PFSK-1 (cell line): ENCODE data around the gene MAMLD1.

Experiments used
- FOXP2 ChIP-seq: optimal IDR thresholded peaks from 2 replicates; pipeline ENCODE3; 2011; ENCODE audit warnings: borderline replicate concordance, control low read depth, inconsistent platforms; ENCODE audit not compliant: insufficient read depth; ENCODE audit errors: extremely low read length, extremely low read depth
- POLR2AphosphoS5 ChIP-seq: IDR thresholded peaks from 2 replicates; pipeline ENCODE4 v1.6.1; 2012; ENCODE audit warnings: low read depth, mild to moderate bottlenecking, control low read depth, low read length, moderate library complexity
- REST ChIP-seq, 2 experiments: IDR thresholded peaks; 2 replicates each; pipeline versions ENCODE4 v1.6.1 to v1.8.0; 2011 to 2012; ENCODE audit warnings: low read depth in 2 of 2, low read length in 2 of 2, control low read depth in 1 of 2, inconsistent platforms in 1 of 2, mild to moderate bottlenecking in 1 of 2, moderate library complexity in 1 of 2; ENCODE audit not compliant: insufficient read depth in 1 of 2
- SIN3A ChIP-seq: IDR thresholded peaks from 2 replicates; pipeline ENCODE4 v1.6.1; 2012; ENCODE audit warnings: mild to moderate bottlenecking, low read length, moderate library complexity, borderline replicate concordance; ENCODE audit not compliant: insufficient read depth
- TAF1 ChIP-seq: IDR thresholded peaks from 2 replicates; pipeline ENCODE4 v1.6.1; 2012; ENCODE audit warnings: low read length, control low read depth, borderline replicate concordance; ENCODE audit not compliant: insufficient read depth

MAMLD1 gene

GRCh38 chrX:150476164-150476699, 113.1 kb downstream of the MAMLD1 start:
- TF ChIP-seq REST (IDR thresholded peaks at IDR 0.05; ENCODE audit: insufficient read depth in 1 of 2, low read depth in 2 of 2, low read length in 2 of 2) (no peak), SIN3A (no peak)

GRCh38 chrX:150477371-150477770, 114.3 kb downstream of the MAMLD1 start:
- TF ChIP-seq SIN3A (no peak), POLR2AphosphoS5 (no peak), FOXP2 (no peak), REST (IDR thresholded peaks at IDR 0.05; ENCODE audit: insufficient read depth in 1 of 2, low read depth in 2 of 2, low read length in 2 of 2) (no peak), TAF1 (no peak)

- TF ChIP-seq SIN3A, result no peak
- no peak for TF ChIP-seq REST (IDR thresholded peaks at IDR 0.05; ENCODE audit: insufficient read depth in 1 of 2, low read depth in 2 of 2, low read length in 2 of 2)
- no peak for TF ChIP-seq FOXP2
- no peak for TF ChIP-seq TAF1
- TF ChIP-seq POLR2AphosphoS5, result no peak
These were observed 115.7 kb downstream of the MAMLD1 start for GRCh38 chrX:150478496-150479492.

GRCh38 chrX:150482537-150483206, 119.6 kb downstream of the MAMLD1 start:
- TF ChIP-seq FOXP2, result no peak
- TF ChIP-seq SIN3A, result no peak
- no peak for TF ChIP-seq REST (IDR thresholded peaks at IDR 0.05; ENCODE audit: insufficient read depth in 1 of 2, low read depth in 2 of 2, low read length in 2 of 2)
- TF ChIP-seq TAF1, result no peak
- TF ChIP-seq POLR2AphosphoS5, result no peak
